ENCODE measurements around the gene EPM2AIP1.

DNA sequence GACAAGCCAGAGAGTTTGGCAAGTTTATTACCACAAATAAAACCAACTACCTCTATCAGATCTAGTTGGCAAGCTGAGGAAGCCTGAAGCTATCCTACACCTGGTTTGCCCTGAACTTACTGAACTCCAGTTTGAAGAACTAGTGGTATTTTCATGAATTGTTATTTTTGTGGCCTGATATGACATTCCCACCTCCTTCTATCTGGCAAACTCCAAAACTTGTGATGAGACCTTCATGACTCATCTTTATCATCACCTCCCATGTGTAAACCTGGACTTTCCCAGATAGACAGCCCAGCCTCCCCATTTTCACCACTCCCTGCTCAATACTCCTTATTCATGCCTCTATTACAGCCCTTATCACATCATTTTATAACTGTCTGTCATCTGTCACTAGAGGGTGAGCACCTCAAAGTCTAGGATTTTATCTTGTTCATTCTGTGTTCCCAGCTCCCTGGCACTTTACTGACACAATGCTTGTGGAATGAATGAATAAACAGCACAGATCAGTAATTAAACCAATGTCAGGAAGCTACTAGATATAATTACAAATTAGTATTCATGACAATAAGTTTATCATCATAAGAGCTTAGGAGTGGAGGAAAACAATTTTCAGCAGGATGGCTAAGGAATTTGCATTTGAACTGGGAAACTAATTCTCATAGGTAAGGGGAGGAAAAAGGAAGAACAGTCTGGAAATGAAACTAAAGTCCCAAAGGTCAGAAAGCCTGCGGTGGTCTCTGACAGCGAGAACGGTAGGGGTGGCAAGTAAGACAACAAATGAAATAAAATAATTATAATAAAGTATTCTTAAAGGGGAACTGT lies 34.9 kb downstream of the EPM2AIP1 start:
- TF ChIP-seq EGR1 (IDR thresholded peaks at IDR 0.05; ENCODE audit: borderline replicate concordance, low read depth, low read length): no peak
- no peak for TF ChIP-seq SIRT6 (IDR thresholded peaks at IDR 0.05; ENCODE audit: low read length)
- no peak for TF ChIP-seq BCL11A (IDR thresholded peaks at IDR 0.05; ENCODE audit: low read depth in 2 of 2, low read length in 2 of 2)
- TF ChIP-seq BRCA1 (IDR thresholded peaks at IDR 0.05; ENCODE audit: low read depth, low read length): no peak
- no peak for TF ChIP-seq POLR2AphosphoS5 (IDR thresholded peaks at IDR 0.05; ENCODE audit: low read depth, low read length)
- TF ChIP-seq, protein P1, sequence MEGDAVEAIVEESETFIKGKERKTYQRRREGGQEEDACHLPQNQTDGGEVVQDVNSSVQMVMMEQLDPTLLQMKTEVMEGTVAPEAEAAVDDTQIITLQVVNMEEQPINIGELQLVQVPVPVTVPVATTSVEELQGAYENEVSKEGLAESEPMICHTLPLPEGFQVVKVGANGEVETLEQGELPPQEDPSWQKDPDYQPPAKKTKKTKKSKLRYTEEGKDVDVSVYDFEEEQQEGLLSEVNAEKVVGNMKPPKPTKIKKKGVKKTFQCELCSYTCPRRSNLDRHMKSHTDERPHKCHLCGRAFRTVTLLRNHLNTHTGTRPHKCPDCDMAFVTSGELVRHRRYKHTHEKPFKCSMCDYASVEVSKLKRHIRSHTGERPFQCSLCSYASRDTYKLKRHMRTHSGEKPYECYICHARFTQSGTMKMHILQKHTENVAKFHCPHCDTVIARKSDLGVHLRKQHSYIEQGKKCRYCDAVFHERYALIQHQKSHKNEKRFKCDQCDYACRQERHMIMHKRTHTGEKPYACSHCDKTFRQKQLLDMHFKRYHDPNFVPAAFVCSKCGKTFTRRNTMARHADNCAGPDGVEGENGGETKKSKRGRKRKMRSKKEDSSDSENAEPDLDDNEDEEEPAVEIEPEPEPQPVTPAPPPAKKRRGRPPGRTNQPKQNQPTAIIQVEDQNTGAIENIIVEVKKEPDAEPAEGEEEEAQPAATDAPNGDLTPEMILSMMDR (IDR thresholded peaks at IDR 0.05; ENCODE audit: control extremely low read depth in 1 of 3, insufficient read depth in 1 of 3, low read depth in 1 of 3, low read length in 3 of 3): no peak
- no peak for TF ChIP-seq RFX5 (IDR thresholded peaks at IDR 0.05; ENCODE audit: borderline replicate concordance, low read depth, low read length)
- no peak for TF ChIP-seq RAD21 (IDR thresholded peaks at IDR 0.05 in 1 of 2, conservative IDR thresholded peaks at IDR 0.05 in 1 of 2; ENCODE audit: low read depth in 2 of 2, low read length in 2 of 2)
- no peak for TF ChIP-seq POLR2A (IDR thresholded peaks at IDR 0.05; ENCODE audit: control extremely low read depth in 1 of 2, low read depth in 2 of 2, low read length in 2 of 2)
- no peak for TF ChIP-seq GABPA (IDR thresholded peaks at IDR 0.05; ENCODE audit: borderline replicate concordance, insufficient read depth, low read length)
